Measurements from ENCODE around the gene OST4.

OST4 gene

GRCh38 chr2:27050996-27051901 lies 20.2 kb downstream of the OST4 start, which contains the start of gene AGBL5:
Gene AGBL5 (plus strand): TSS chr2:27051668. CDS start chr2:27052959, 1,291 bp downstream.
- DNase-seq, result peak; percentile 90

GRCh38 chr2:27050281-27050995 lies 21.0 kb downstream of the OST4 start:
- peak; percentile 86 for DNase-seq

GRCh38 chr2:27049422-27050280 lies 21.8 kb downstream of the OST4 start:
- no peak for DNase-seq

- DNase-seq, result no peak
Observed at GRCh38 chr2:27042985-27043634, 28.3 kb downstream of the OST4 start.

- DNase-seq, result no peak
Observed at GRCh38 chr2:27042159-27042661, 29.2 kb downstream of the OST4 start.

- DNase-seq, result no peak
Observed at GRCh38 chr2:27041752-27042151, 29.7 kb downstream of the OST4 start.

GRCh38 chr2:27040282-27040681 lies 31.2 kb downstream of the OST4 start:
- DNase-seq, result no peak

- no peak for DNase-seq
Observed at GRCh38 chr2:27039871-27040270, 31.6 kb downstream of the OST4 start.

- no peak for DNase-seq
Observed at GRCh38 chr2:27039426-27039825, 32.0 kb downstream of the OST4 start.

- no peak for DNase-seq
Observed at GRCh38 chr2:27038631-27039339, 32.7 kb downstream of the OST4 start.

GRCh38 chr2:27038012-27038411 lies 33.4 kb downstream of the OST4 start:
- DNase-seq, result no peak

- DNase-seq, result no peak
Observed at GRCh38 chr2:27033253-27033852, 38.1 kb downstream of the OST4 start.

GRCh38 chr2:27032495-27033252 lies 38.8 kb downstream of the OST4 start, which contains the start of gene TMEM214:
Gene TMEM214 (plus strand): TSS chr2:27032965. CDS start chr2:27033016, 51 bp downstream.
- peak; percentile 53 for DNase-seq

GRCh38 chr2:27029051-27029450 lies 42.4 kb downstream of the OST4 start:
- DNase-seq, result no peak

GRCh38 chr2:27027211-27027651 lies 44.2 kb downstream of the OST4 start:
- DNase-seq, result no peak

GRCh38 chr2:27025861-27026851 lies 45.3 kb downstream of the OST4 start:
- DNase-seq, result no peak

GRCh38 chr2:27025281-27025800 lies 46.1 kb downstream of the OST4 start:
- no peak for DNase-seq

GRCh38 chr2:27024812-27025211 lies 46.6 kb downstream of the OST4 start:
- DNase-seq, result no peak

GRCh38 chr2:27024188-27024587 lies 47.3 kb downstream of the OST4 start:
- no peak for DNase-seq
